WERI-Rb-1 (cell line): ENCODE data around the gene COL28A1.

ENCODE experiments used
- DNase-seq: peaks from one replicate; pipeline ENCODE4 v3.0.0-alpha.2; 2020
- H3K27ac ChIP-seq: fragments of 250-450 bp; sonication (Bioruptor Pico); 2 replicates; pipeline ENCODE4 v1.5.1; 2020; ENCODE audit warnings: mild to moderate bottlenecking, moderate library complexity
- H3K27me3 ChIP-seq: fragments of 250-450 bp; sonication (Bioruptor Pico); 2 replicates; pipeline ENCODE4 v1.5.1; 2021; ENCODE audit warnings: mild to moderate bottlenecking, low read depth, moderate library complexity; ENCODE audit not compliant: insufficient read depth, severe bottlenecking
- H3K36me3 ChIP-seq: fragments of 250-450 bp; sonication (Bioruptor Pico); 2 replicates; pipeline ENCODE4 v1.5.1; 2020; ENCODE audit warnings: mild to moderate bottlenecking, moderate library complexity
- H3K4me3 ChIP-seq: 2 replicates; pipeline ENCODE4 v1.5.1; 2011; ENCODE audit warnings: low read depth, mild to moderate bottlenecking, control low read depth, low read length
- H3K9me3 ChIP-seq: fragments of 250-450 bp; sonication (Bioruptor Pico); 2 replicates; pipeline ENCODE4 v1.5.1; 2021; ENCODE audit warnings: mild to moderate bottlenecking, moderate library complexity; ENCODE audit not compliant: severe bottlenecking
- TF ChIP-seq, protein P1 (sequence below): IDR thresholded peaks from 2 replicates; pipeline ENCODE4 v1.5.1; 2011; ENCODE audit warnings: low read depth, mild to moderate bottlenecking, control low read depth, inconsistent platforms, low read length

Gene COL28A1

DNA sequence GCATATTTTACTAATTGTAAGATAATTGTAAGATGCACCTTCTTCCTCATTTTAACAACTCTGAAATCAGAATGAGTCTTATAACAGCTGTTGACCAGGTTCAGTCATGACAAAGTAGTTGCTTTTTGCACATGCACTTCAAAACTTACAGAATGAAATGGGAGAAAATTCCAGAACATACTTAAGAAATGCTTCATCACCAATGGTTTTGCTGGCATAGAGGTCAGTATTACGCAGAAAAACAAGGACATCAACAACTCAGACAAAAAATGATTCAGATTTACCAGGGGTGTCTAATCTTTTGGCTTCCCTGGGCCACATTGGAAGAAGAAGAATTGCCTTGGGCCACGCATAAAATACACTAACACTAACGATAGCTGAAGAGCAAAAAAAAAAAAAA lies 13.3 kb downstream of the COL28A1 start:
- TF ChIP-seq, protein P1, sequence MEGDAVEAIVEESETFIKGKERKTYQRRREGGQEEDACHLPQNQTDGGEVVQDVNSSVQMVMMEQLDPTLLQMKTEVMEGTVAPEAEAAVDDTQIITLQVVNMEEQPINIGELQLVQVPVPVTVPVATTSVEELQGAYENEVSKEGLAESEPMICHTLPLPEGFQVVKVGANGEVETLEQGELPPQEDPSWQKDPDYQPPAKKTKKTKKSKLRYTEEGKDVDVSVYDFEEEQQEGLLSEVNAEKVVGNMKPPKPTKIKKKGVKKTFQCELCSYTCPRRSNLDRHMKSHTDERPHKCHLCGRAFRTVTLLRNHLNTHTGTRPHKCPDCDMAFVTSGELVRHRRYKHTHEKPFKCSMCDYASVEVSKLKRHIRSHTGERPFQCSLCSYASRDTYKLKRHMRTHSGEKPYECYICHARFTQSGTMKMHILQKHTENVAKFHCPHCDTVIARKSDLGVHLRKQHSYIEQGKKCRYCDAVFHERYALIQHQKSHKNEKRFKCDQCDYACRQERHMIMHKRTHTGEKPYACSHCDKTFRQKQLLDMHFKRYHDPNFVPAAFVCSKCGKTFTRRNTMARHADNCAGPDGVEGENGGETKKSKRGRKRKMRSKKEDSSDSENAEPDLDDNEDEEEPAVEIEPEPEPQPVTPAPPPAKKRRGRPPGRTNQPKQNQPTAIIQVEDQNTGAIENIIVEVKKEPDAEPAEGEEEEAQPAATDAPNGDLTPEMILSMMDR, result no peak
- no peaks in the 10 kb centered on the region for H3K9me3 ChIP-seq
- no peaks in the 10 kb centered on the region for H3K36me3 ChIP-seq
- DNase-seq, result no peak
- H3K4me3 ChIP-seq, result no peak overlapping the region
- no peaks in the 10 kb centered on the region for H3K27me3 ChIP-seq
- no peak overlapping the region for H3K27ac ChIP-seq

DNA sequence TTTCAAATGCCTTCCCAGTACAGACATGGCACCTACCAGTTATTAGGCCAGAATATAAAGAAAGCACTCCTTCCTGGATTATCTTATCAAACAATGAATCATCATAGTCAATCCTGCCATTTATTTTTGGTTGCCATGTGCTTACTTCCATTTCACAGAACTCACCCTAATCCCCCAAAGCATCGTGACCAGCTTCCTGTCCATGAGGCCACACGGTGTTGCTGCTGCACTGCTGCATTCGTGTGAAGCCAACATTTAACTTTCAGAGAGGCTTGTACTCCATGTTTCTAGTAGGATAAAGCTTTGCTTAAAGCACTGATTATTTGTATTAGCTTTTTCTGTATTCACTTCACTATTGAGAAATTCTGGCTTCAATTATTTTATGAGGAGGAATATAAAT lies 14.4 kb downstream of the COL28A1 start:
- DNase-seq, result peak; percentile 13
- no peak overlapping the region for H3K27ac ChIP-seq

DNA sequence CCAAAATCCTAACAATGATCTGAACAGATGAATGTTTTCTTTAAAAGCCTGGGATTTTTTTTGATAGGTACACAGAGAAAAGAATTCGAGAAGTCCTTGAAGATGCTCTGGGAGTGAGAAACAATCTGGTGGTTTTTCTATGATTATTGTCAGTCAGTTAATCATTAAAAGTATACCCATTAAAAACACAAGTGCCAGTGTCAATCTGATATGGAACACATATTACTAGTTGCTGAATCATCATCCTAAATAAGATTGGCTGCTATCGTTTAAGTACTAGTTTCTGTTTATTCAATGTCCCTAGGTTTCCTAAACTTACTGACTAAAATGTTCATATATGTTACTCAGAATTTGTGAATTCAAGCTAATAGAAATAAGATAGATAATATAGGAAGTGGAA lies 16.1 kb downstream of the COL28A1 start:
- Histone ChIP-seq H3K9me3 (no peaks in the 10 kb centered on the region), H3K4me3 (no peak overlapping the region), H3K27me3 (no peaks in the 10 kb centered on the region), H3K36me3 (no peaks in the 10 kb centered on the region), H3K27ac (no peak overlapping the region)
- TF ChIP-seq, protein P1, result no peak
- DNase-seq, result no peak

More for the DNA sequence above, 14.4 kb downstream of the COL28A1 start:
- TF ChIP-seq, protein P1, result no peak
- Histone ChIP-seq H3K9me3 (no peaks in the 10 kb centered on the region), H3K4me3 (no peak overlapping the region), H3K27me3 (no peaks in the 10 kb centered on the region), H3K36me3 (no peaks in the 10 kb centered on the region)

DNA sequence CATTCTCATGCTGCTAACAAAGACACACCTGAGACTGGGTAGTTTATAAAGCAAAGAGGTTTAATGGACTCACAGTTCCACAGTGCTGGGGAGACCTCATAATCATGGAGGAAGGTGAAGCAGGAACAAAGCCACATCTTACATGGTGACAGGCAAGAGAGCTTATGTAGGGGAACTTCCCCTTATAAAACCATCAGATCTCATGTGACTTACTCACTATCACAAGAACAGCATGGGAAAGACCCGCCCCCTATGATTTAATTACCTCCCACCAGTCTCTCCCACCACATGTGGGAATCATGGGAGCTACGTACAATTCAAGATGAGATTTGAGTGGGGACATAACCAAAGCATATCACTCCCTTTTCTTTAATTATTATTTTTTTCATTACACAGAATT lies 16.6 kb downstream of the COL28A1 start:
- no peak for DNase-seq
- no peaks in the 10 kb centered on the region for H3K27me3 ChIP-seq
- no peaks in the 10 kb centered on the region for H3K36me3 ChIP-seq
- H3K27ac ChIP-seq, result no peak overlapping the region
- H3K9me3 ChIP-seq, result no peaks in the 10 kb centered on the region
- no peak overlapping the region for H3K4me3 ChIP-seq
- TF ChIP-seq, protein P1, result no peak

DNA sequence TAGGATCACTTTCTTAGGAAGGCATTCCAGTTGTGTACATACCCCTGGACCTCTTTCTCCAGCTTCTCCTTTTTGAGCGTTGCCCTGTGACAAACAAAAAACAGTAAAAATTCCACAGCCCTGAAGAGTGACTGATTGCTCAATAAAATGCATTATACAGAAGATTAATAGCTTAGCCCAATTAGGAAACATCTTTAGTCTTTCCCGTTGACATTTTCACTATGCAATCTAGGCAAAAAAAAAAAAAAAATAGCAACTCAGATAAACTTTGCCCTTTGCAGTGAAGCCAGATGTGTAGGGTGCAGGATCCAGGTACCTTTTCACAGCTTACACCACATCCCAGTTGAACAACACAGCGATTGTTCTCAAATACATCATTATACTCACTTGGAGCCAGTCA lies 17.9 kb downstream of the COL28A1 start:
- Histone ChIP-seq H3K36me3 (no peaks in the 10 kb centered on the region), H3K27ac (no peak overlapping the region), H3K4me3 (no peak overlapping the region), H3K9me3 (no peaks in the 10 kb centered on the region), H3K27me3 (no peaks in the 10 kb centered on the region)
- TF ChIP-seq, protein P1, result no peak
- no peak for DNase-seq

DNA sequence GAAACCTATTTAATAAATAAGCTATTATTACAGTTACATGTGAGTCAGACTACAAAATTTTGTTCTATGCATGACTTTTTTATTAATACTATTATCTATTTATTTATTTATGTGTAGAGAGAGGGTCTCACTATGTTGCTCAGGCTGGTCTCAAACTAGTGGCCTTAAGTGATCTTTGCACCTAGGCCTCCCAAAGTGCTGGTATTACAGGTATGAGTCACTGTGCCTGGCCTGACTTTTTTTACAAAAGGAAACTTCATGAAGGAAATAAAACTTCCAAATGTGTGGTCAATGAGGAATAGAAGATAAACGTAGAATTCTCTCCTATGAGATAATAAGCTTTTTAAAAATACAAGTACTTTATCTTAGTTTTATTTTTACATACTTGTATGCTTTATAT lies 19.0 kb downstream of the COL28A1 start:
- no peaks in the 10 kb centered on the region for H3K27me3 ChIP-seq
- H3K36me3 ChIP-seq, result no peaks in the 10 kb centered on the region
- H3K9me3 ChIP-seq, result no peaks in the 10 kb centered on the region
- no peak overlapping the region for H3K27ac ChIP-seq
- TF ChIP-seq, protein P1, result no peak
- DNase-seq, result no peak
- no peak overlapping the region for H3K4me3 ChIP-seq
